Activated CD8-positive, alpha-beta T cell treated with anti-CD3 and anti-CD28 coated beads for 36 hours (primary cell): ENCODE data around the gene STX2. TPM values are rescaled to one million over a fixed set of nuclear protein-coding genes. Genes with fewer than 3 reads are reported as not detected.
"Not testable (repeated sequence)": the region's sequence is repeated elsewhere in the genome, so short reads cannot be mapped to it uniquely, and the experiment has no call there.

Experiments used
- ATAC-seq: fragments of 200-7000 bp; cut with Tn5 transposase; one replicate; pipeline ENCODE4 v1.10.0; 2021; ENCODE audit warnings: mild to moderate bottlenecking, moderate library complexity
- CTCF ChIA-PET: fragments of 350-600 bp; sonication (Branson Sonifier 250); formaldehyde crosslinking; loops from one replicate; lab custom pipeline; 2021; ENCODE audit warnings: antibody characterized with exemption; lab: Charles Lee
- POLR2A ChIA-PET: fragments of 350-600 bp; sonication (Branson Sonifier 250); formaldehyde crosslinking; loops from one replicate; lab custom pipeline; 2021; ENCODE audit warnings: antibody characterized with exemption; lab: Charles Lee
- DNase-seq: peaks from one replicate; pipeline ENCODE4 v3.0.0-alpha.2; 2020
- H3K27ac Mint-ChIP-seq: one replicate; pipeline ENCODE4 v1.8.0; 2021; ENCODE audit warnings: mild to moderate bottlenecking, mixed read lengths
- H3K27me3 Mint-ChIP-seq: one replicate; pipeline ENCODE4 v1.8.0; 2021; ENCODE audit warnings: mixed read lengths
- H3K36me3 Mint-ChIP-seq: one replicate; pipeline ENCODE4 v1.8.0; 2021; ENCODE audit warnings: low read depth, mixed read lengths
- H3K4me1 Mint-ChIP-seq: one replicate; pipeline ENCODE4 v1.8.0; 2021; ENCODE audit warnings: low read depth, mixed read lengths
- H3K4me3 Mint-ChIP-seq: one replicate; pipeline ENCODE4 v1.8.0; 2021; ENCODE audit warnings: mild to moderate bottlenecking, moderate library complexity, mixed read lengths
- H3K9me3 Mint-ChIP-seq: one replicate; pipeline ENCODE4 v1.8.0; 2021; ENCODE audit warnings: mixed read lengths
- CTCF ChIP-seq: fragments of 200-600 bp; IDR thresholded peaks from one replicate; pipeline ENCODE4 v1.8.0; 2022; ENCODE audit warnings: antibody characterized with exemption, mild to moderate bottlenecking
- intact Hi-C: fragments of 100-400 bp; cut with micrococcal nuclease; formaldehyde crosslinking; loops from one replicate; pipeline ENCODE4 v1.10.0; 2022
- total RNA-seq, 2 experiments: library from RNA; stranded (reverse); gene quantifications; one replicate each; pipeline ENCODE4 v1.2.3, GENCODE V29; 2021

Gene STX2
- total RNA-seq, 2 experiments from 2014 or later: 11.8 to 12.4 TPM

DNA sequence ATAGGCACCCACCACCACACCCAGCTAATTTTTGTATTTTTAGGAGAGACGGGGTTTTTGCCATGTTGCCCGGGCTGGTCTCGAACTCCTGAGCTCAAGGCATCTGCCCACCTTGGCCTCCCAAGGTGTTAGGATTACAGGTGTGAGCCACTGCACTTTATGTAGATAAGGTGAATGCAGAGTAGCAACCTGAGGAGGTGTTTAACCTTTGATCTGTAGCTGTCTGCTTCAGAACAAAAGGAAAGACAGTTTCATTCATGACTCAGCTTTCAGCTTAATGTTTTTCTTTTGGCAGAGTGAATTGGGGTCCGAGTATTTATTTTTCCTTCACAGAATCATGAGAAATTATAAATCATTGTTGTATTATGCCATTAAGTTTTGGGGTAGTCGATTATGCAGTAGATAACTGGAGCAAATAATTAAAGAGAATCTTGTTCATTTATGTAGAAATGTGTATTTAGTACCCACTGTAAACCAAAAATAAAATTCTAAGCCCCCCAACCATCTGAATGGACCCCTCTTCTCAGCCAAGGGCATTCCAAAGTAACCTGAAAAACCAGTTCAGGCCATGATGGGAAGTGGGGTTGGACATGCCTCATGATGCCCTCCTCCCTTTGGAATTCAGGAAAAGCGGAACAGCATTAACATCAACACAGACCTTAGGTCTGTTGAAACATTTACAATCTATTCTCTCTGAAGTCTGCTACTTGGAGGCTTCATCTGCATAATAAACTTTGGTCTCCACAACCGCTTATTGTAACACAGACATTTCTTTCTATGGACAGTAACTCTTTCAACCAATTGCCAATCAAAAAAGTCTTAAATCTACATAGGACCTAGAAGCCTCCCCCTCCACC, 10.7 kb upstream of the STX2 start:
- Mint-ChIP-seq H3K36me3 (no peaks in the 10 kb centered on the region), H3K9me3 (no peaks in the 10 kb centered on the region), H3K27ac (no peak overlapping the region), H3K4me1 (peaks cover 1% of the 10 kb centered on the region), H3K4me3 (no peak overlapping the region), H3K27me3 (no peaks in the 10 kb centered on the region)
- TF ChIP-seq CTCF: no peak
- intact Hi-C loops: no loop called here
- ATAC-seq: no peak
- DNase-seq: no peak
- ChIA-PET POLR2A (no interaction called here), CTCF (no interaction called here)

DNA sequence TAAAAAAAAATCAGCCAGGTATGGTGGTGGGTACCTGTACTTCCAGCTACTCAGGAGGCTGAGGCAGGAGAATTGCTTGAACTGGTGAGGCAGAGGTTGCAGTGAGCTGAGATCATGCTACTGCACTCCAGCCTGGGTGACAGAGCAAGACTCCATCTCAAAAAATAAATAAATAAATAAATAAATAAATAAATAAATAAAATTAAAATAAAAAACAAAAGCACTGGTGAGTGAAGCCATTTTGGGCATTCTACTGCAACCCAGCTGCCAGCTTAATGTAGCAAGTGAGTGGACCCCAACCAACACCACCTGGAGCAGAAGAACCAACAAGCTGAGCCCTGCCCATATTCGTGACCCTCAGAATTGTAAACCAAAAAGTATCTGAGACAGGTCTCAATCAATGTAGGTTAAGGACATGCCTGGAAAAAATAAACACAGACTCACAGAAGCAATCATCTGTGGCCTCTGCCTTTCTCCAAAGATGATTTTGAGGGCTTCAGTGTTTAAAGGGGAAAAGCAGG, 9.8 kb upstream of the STX2 start:
- DNase-seq, H3K4me1 Mint-ChIP-seq, H3K4me3 Mint-ChIP-seq, H3K9me3 Mint-ChIP-seq, H3K27ac Mint-ChIP-seq, POLR2A ChIA-PET, CTCF ChIA-PET, H3K36me3 Mint-ChIP-seq, intact Hi-C loops, ATAC-seq, H3K27me3 Mint-ChIP-seq: not testable (repeated sequence)

DNA sequence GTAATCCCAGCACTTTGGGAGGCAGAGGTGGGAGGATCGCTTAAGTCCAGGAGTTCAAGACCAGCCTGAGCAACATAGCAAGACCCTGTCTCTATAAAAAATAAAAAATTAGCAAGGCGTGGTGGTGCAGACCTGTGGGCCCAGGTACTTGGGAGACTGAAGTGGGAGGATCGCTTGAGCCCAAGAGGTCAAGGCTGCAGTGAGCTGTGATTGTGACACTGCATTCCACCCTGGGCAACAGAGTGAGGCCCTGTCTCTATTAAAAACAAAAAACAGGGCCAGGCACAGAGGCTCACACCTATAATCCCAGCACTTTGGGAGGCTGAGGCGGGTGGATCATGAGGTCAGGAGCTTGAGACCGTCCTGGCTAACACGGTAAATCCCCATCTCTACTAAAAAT, 9.1 kb upstream of the STX2 start:
- H3K27ac Mint-ChIP-seq, H3K27me3 Mint-ChIP-seq, H3K4me3 Mint-ChIP-seq, H3K9me3 Mint-ChIP-seq, POLR2A ChIA-PET, CTCF ChIA-PET, ATAC-seq, DNase-seq, H3K4me1 Mint-ChIP-seq, intact Hi-C loops, H3K36me3 Mint-ChIP-seq: not testable (repeated sequence)

DNA sequence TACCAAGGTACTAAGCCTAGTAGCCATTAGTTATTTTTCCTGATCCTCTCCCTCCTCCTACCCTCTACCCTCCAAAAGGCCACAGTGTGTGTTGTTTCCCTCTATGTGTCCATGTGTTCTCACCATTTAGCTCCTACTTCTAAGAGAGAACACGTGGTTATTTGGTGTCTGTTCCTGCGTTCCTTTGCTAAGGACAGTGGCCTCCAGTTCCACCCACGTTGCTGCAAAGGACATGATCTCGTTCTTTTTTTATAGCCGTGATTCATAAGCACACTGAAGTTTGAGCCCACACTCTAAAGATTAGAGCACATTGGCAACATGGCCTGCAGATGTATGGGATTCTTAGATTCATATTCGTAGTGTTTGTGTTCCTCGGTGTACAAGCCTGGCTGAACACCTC, 8.1 kb upstream of the STX2 start:
- no peaks in the 10 kb centered on the region for H3K36me3 Mint-ChIP-seq
- POLR2A ChIA-PET: no interaction called here
- H3K4me1 Mint-ChIP-seq: peaks cover 1% of the 10 kb centered on the region
- TF ChIP-seq CTCF: no peak
- intact Hi-C loops: no loop called here
- CTCF ChIA-PET: no interaction called here
- DNase-seq: no peak
- no peaks in the 10 kb centered on the region for H3K27me3 Mint-ChIP-seq
- ATAC-seq: no peak
- H3K4me3 Mint-ChIP-seq: no peak overlapping the region
- H3K9me3 Mint-ChIP-seq: no peaks in the 10 kb centered on the region
- no peak overlapping the region for H3K27ac Mint-ChIP-seq

- no peak for TF ChIP-seq CTCF
- CTCF ChIA-PET: interaction anchor here (0.9 to 1.1 kb wide), 2 partner anchors 27 to 94 kb away, joined by 3 read pairs; no protein-coding TSS in a partner anchor
- Mint-ChIP-seq H3K4me1 (peaks cover 1% of the 10 kb centered on the region), H3K9me3 (no peaks in the 10 kb centered on the region), H3K4me3 (no peak overlapping the region), H3K36me3 (no peaks in the 10 kb centered on the region), H3K27me3 (no peaks in the 10 kb centered on the region), H3K27ac (no peak overlapping the region)
- POLR2A ChIA-PET: interaction anchor here (0.7 to 1.6 kb wide), 5 partner anchors 20 to 34 kb away, joined by 3 to 7 read pairs (median 3); no protein-coding TSS in a partner anchor
- no peak for ATAC-seq
- DNase-seq: no peak
- intact Hi-C loops: no loop called here
These were observed 7.3 kb upstream of the STX2 start for GRCh38 chr12:130846369-130846768.
